Measurements from ENCODE around the gene RNF34.

DNA sequence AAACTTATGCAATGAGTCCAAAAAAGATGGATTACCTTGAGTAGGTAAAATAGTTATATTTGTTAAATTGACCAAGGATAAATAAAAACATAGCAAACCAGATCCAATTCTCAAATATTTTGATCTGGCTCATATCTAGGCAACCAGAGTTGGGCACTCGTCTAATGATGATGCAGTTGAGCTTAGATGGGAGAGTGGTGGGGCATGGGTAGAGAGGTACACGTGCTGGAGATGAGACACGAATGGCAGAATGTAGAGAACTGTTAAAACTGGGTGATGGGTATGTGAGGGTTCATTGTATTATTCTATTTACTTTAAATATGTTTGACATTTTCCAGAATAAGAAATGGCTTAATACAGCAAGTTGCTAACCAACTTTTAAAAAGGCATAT lies 7.6 kb upstream of the RNF34 start:
- no peak for TF ChIP-seq POLR2AphosphoS5 (IDR thresholded peaks at IDR 0.05; ENCODE audit: low read depth, low read length)
- TF ChIP-seq, protein P1, sequence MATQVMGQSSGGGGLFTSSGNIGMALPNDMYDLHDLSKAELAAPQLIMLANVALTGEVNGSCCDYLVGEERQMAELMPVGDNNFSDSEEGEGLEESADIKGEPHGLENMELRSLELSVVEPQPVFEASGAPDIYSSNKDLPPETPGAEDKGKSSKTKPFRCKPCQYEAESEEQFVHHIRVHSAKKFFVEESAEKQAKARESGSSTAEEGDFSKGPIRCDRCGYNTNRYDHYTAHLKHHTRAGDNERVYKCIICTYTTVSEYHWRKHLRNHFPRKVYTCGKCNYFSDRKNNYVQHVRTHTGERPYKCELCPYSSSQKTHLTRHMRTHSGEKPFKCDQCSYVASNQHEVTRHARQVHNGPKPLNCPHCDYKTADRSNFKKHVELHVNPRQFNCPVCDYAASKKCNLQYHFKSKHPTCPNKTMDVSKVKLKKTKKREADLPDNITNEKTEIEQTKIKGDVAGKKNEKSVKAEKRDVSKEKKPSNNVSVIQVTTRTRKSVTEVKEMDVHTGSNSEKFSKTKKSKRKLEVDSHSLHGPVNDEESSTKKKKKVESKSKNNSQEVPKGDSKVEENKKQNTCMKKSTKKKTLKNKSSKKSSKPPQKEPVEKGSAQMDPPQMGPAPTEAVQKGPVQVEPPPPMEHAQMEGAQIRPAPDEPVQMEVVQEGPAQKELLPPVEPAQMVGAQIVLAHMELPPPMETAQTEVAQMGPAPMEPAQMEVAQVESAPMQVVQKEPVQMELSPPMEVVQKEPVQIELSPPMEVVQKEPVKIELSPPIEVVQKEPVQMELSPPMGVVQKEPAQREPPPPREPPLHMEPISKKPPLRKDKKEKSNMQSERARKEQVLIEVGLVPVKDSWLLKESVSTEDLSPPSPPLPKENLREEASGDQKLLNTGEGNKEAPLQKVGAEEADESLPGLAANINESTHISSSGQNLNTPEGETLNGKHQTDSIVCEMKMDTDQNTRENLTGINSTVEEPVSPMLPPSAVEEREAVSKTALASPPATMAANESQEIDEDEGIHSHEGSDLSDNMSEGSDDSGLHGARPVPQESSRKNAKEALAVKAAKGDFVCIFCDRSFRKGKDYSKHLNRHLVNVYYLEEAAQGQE (IDR thresholded peaks at IDR 0.05; ENCODE audit: insufficient read depth in 1 of 2, low read depth in 2 of 2, low read length in 2 of 2): no peak
- TF ChIP-seq TAF1 (IDR thresholded peaks at IDR 0.05; ENCODE audit: borderline replicate concordance, insufficient read depth, low read length): no peak
- no peak for TF ChIP-seq FOXP2 (optimal IDR thresholded peaks at IDR 0.05; ENCODE audit: borderline replicate concordance, extremely low read depth, extremely low read length, insufficient read depth)

Measured in PFSK-1 (cell line).